Retinal pigment epithelial cell (primary cell): ENCODE results near the gene ELAVL3.
"Not testable (repeated sequence)": the region's sequence is repeated elsewhere in the genome, so short reads cannot be mapped to it uniquely, and the experiment has no call there.

ENCODE experiments used
- DNase-seq: peaks from one replicate; pipeline ENCODE4 v3.0.0-alpha.2; 2010; ENCODE audit warnings: low read depth
- H3K4me3 ChIP-seq: 2 replicates; pipeline ENCODE4 v1.5.1; 2011; ENCODE audit warnings: mild to moderate bottlenecking, low read length, control low read depth, moderate library complexity
- CTCF ChIP-seq: conservative IDR thresholded peaks from 2 replicates; pipeline ENCODE4 v1.5.1; 2011; ENCODE audit warnings: low read depth, low read length, control low read depth, inconsistent platforms

ELAVL3 gene

GRCh38 chr19:11410682-11411081, 70.2 kb downstream of the ELAVL3 start:
- H3K4me3 ChIP-seq = no peak overlapping the region
- no peak for TF ChIP-seq CTCF
- DNase-seq = peak; percentile 48

- DNase-seq = no peak
- no peak for TF ChIP-seq CTCF
- no peak overlapping the region for H3K4me3 ChIP-seq
Observed at GRCh38 chr19:11408591-11408990, 72.3 kb downstream of the ELAVL3 start.

- not testable (repeated sequence) for DNase-seq, H3K4me3 ChIP-seq
Observed at GRCh38 chr19:11406703-11407236, 74.1 kb downstream of the ELAVL3 start.

- peak; percentile 48 for TF ChIP-seq CTCF
- no peak for DNase-seq
- H3K4me3 ChIP-seq = no peak overlapping the region
Observed at GRCh38 chr19:11405846-11406643, 74.8 kb downstream of the ELAVL3 start.

GRCh38 chr19:11404588-11405222, 76.1 kb downstream of the ELAVL3 start:
- no peak overlapping the region for H3K4me3 ChIP-seq
- no peak for DNase-seq
- no peak for TF ChIP-seq CTCF

GRCh38 chr19:11401808-11402543, 78.9 kb downstream of the ELAVL3 start:
- no peak for DNase-seq
- no peak overlapping the region for H3K4me3 ChIP-seq
- TF ChIP-seq CTCF = no peak
